Measurements from ENCODE around the gene ATXN2. TPM values are rescaled to one million over a fixed set of nuclear protein-coding genes. Genes with fewer than 3 reads are reported as not detected.

The ATXN2 gene
- total RNA-seq (2012; rRNA removed) (12.4 and 20.6 TPM in 2 replicates), polyA plus RNA-seq (2012; rRNA removed) (63.3 and 66.5 TPM in 2 replicates), Bru-seq, nascent RNA (percentile 96 among the genes with signal in this experiment), BruChase-seq, experiment 1, labeled RNA remaining after a 6-hour chase (percentile 98 among the genes with signal in this experiment), BruChase-seq, experiment 2, labeled RNA remaining after a 2-hour chase (percentile 96 among the genes with signal in this experiment)
- 21.7 and 52.9 TPM in 2 replicates for polyA plus RNA-seq (2012; cell fraction: cytosol; rRNA removed)
- polyA plus RNA-seq (2012; cell fraction: nucleus; rRNA removed; ENCODE audit: low replicate concordance), result 171 and 246 TPM in 2 replicates
- long read RNA-seq, full-length matches to known transcripts, result 1 of 42 reads
- long read RNA-seq, partial matches to known transcripts, result 21 of 42 reads
- long read RNA-seq, other reads (novel, unspliced or antisense), result 20 of 42 reads

- peak within 1 kb of the TSS; percentile 91 for H3K14ac ChIP-seq (replicated peaks; ENCODE audit: low read depth, low read length)
- H3K27ac ChIP-seq (ENCODE audit: insufficient read depth, low read length), result peak within 1 kb of the TSS; percentile 98
- peak within 1 kb of the TSS; percentile 97 for H3K56ac ChIP-seq (ENCODE audit: extremely low read depth, insufficient read depth, low read length)
- peak within 1 kb of the TSS; percentile 88 for H3K18ac ChIP-seq (ENCODE audit: low read depth, low read length)
- TF ChIP-seq RAD21 (IDR thresholded peaks at IDR 0.05; ENCODE audit: low read length), result no peak
- no peak for TF ChIP-seq FOS (IDR thresholded peaks at IDR 0.05; ENCODE audit: low read depth, low read length)
- TF ChIP-seq CTCF (conservative IDR thresholded peaks at IDR 0.05; ENCODE audit: low read depth, low read length), result no peak
- H3K4me3 ChIP-seq (ENCODE audit: insufficient read depth, low read depth, low read length), result peak within 1 kb of the TSS; percentile 65
- in situ Hi-C loops (cut with MboI; ENCODE audit: low sequenced_read_pairs) (no loop called here), dilution Hi-C loops (cut with HindIII; ENCODE audit: low sequenced_read_pairs, unreplicated experiment) (no loop called here), intact Hi-C loops (cut with micrococcal nuclease) (loop anchor here (1.0 to 10.0 kb wide), 4 partner anchors 28 to 132 kb away; no protein-coding TSS in a partner anchor)
- no TSS peak for BruUV-seq (replicated peaks)
- peak within 1 kb of the TSS; percentile 98 for H2AK9ac ChIP-seq (replicated peaks; ENCODE audit: low read depth, low read length, poor library complexity)
- H3K9ac ChIP-seq (ENCODE audit: low read depth, low read length), result peak within 1 kb of the TSS; percentile 95
- H3K9me3 ChIP-seq (ENCODE audit: control insufficient read depth, insufficient read depth, low read length), result no peaks in the 10 kb centered on the region
- H2BK15ac ChIP-seq (ENCODE audit: low read depth, low read length), result no peak within 1 kb of the TSS; the same call in 2 of the 3 replicates
- H2BK20ac ChIP-seq (ENCODE audit: low read depth, low read length), result no peak within 1 kb of the TSS
- peak within 1 kb of the TSS; percentile 98 for H2AFZ ChIP-seq (replicated peaks; ENCODE audit: low read length, poor library complexity)
- no peaks in the 10 kb centered on the region for H3K9me1 ChIP-seq (ENCODE audit: insufficient read depth, low read length)
- H3K4me2 ChIP-seq (ENCODE audit: low read depth, low read length), result peak within 1 kb of the TSS; percentile 99
- peak within 1 kb of the TSS; percentile 98 for H4K8ac ChIP-seq (ENCODE audit: low read depth in 2 of 2, low read length in 2 of 2)
- peak within 1 kb of the TSS; percentile 87 for H4K5ac ChIP-seq (ENCODE audit: low read depth, low read length)
- H2BK120ac ChIP-seq (ENCODE audit: low read depth, low read length), result peak within 1 kb of the TSS; percentile 94
- H3K4ac ChIP-seq (ENCODE audit: low read depth, low read length), result peak within 1 kb of the TSS; percentile 97
- H2AK5ac ChIP-seq (ENCODE audit: low read depth, low read length), result peak within 1 kb of the TSS; percentile 84
- POLR2A ChIA-PET (ENCODE audit: unreplicated experiment), result no interaction called here
- H2BK5ac ChIP-seq (ENCODE audit: low read depth, low read length, poor library complexity, severe bottlenecking), result peak within 1 kb of the TSS; percentile 100
- H3K27me3 ChIP-seq (ENCODE audit: control insufficient read depth, insufficient read depth, low read length), result no peaks in the 10 kb centered on the region
- 0% methylated on average over 30 of the region's 119 CpGs; no CpG with 5 or more reads in 1 of the 2 experiments for WGBS, 2 experiments (ENCODE audit: extremely low coverage in 2 of 2, insufficient read length in 1 of 2)
- no peak for DNase-seq
- H3K23ac ChIP-seq (ENCODE audit: low read depth, low read length), result peak within 1 kb of the TSS; percentile 98; the same call in 1 of the 2 replicates
- peak within 1 kb of the TSS; percentile 96 for H4K91ac ChIP-seq (ENCODE audit: insufficient read depth, low read depth, low read length)
- no peaks in the 10 kb centered on the region for H3K36me3 ChIP-seq (ENCODE audit: control insufficient read depth, insufficient read depth, low read length)
- peaks cover 45% of the 10 kb centered on the region for H4K20me1 ChIP-seq (ENCODE audit: insufficient read depth, low read length)
- ATAC-seq (ENCODE audit: low read depth), result peak; percentile 57
- peaks cover 9 to 16% of the 10 kb centered on the region in 2 experiments; a peak in 1 of 4 replicates for H3K79me1 ChIP-seq (ENCODE audit: low read depth in 1 of 2, low read length in 2 of 2)
- CTCF ChIA-PET, result no interaction called here
- no peaks in the 10 kb centered on the region for H3K4me1 ChIP-seq (ENCODE audit: control insufficient read depth, insufficient read depth, low read length)
Measured at GRCh38 chr12:111598637-111599452, at the start of gene ATXN2. TSS of gene ATXN2 (minus strand) at chr12:111599315. CDS start at chr12:111599034, 281 bp downstream.
